A549 (cell line): ENCODE measurements around the gene PTPRN2.

Source experiments
- EP300 ChIP-seq, 2 experiments: fragments of >200 bp; sonication (Bioruptor Twin); formaldehyde crosslinking; IDR thresholded peaks; 2 replicates in 1 of 2; 3 replicates in 1 of 2; pipeline ENCODE4 v1.6.1; 2016 to 2017
- GATA3 ChIP-seq: IDR thresholded peaks from 2 replicates; pipeline ENCODE4 v1.6.1; 2012; ENCODE audit warnings: borderline replicate concordance
- MAFK ChIP-seq: fragments of 450-650 bp; IDR thresholded peaks from 2 replicates; pipeline ENCODE4 v1.6.1; 2014; ENCODE audit not compliant: partially characterized antibody
- POLR2A ChIP-seq: IDR thresholded peaks from 2 replicates; pipeline ENCODE4 v1.6.1; 2012; ENCODE audit warnings: mild to moderate bottlenecking, low read length
- POLR2AphosphoS2 ChIP-seq: conservative IDR thresholded peaks from 2 replicates; pipeline ENCODE4 v1.6.1; 2012; ENCODE audit warnings: low read length, improper control_type of control experiment, inconsistent platforms
- TF ChIP-seq, protein P1 (sequence below): fragments of >200 bp; sonication (Bioruptor Twin); formaldehyde crosslinking; IDR thresholded peaks from 3 replicates; pipeline ENCODE4 v1.5.1; 2016

DNA sequence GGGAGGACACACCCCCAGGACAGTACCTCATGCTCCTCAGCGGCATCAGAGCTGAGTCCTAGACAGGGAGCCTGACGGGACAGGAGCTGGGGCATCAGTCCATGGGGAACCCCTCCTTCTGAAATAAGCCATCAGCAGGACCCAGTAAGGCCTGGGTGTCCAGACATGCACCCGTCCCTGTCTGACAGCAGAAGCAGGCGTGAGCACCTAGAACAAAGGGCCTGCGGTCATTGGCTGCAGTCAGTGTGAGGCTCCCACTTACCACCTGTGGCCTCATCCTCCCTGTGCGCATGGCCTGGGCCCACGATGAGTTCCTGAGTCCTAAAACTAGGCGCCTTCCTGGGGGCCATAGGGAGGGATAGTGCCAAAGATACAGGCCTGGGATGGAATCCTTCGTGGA, 484.7 kb downstream of the PTPRN2 start:
- no peak for TF ChIP-seq POLR2AphosphoS2
- no peak for TF ChIP-seq MAFK
- TF ChIP-seq POLR2A = no peak
- TF ChIP-seq GATA3 = no peak
- TF ChIP-seq, protein P1, sequence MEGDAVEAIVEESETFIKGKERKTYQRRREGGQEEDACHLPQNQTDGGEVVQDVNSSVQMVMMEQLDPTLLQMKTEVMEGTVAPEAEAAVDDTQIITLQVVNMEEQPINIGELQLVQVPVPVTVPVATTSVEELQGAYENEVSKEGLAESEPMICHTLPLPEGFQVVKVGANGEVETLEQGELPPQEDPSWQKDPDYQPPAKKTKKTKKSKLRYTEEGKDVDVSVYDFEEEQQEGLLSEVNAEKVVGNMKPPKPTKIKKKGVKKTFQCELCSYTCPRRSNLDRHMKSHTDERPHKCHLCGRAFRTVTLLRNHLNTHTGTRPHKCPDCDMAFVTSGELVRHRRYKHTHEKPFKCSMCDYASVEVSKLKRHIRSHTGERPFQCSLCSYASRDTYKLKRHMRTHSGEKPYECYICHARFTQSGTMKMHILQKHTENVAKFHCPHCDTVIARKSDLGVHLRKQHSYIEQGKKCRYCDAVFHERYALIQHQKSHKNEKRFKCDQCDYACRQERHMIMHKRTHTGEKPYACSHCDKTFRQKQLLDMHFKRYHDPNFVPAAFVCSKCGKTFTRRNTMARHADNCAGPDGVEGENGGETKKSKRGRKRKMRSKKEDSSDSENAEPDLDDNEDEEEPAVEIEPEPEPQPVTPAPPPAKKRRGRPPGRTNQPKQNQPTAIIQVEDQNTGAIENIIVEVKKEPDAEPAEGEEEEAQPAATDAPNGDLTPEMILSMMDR = no peak
- no peak for TF ChIP-seq EP300 (IDR thresholded peaks at IDR 0.05)
